Spinal cord (tissue), 10 donors: ENCODE results near the gene NPPC. TPM values are rescaled to one million over a fixed set of nuclear protein-coding genes. Genes with fewer than 3 reads are reported as not detected.

Experiments used
- DNase-seq, 6 donors: peaks; one replicate each; pipeline versions ENCODE4 v3.0.0 to v3.0.0-alpha.2; 2013 to 2015; ENCODE audit warnings: low spot score in 6 of 6, low read depth in 4 of 6
- H3K27ac ChIP-seq: one replicate; pipeline ENCODE4 v1.5.1; 2013; ENCODE audit warnings: low read depth, low read length, control low read depth
- H3K27me3 ChIP-seq: one replicate; pipeline ENCODE4 v1.6.1; 2013; ENCODE audit warnings: low read length; ENCODE audit not compliant: control insufficient read depth, insufficient read depth
- H3K36me3 ChIP-seq: one replicate; pipeline ENCODE4 v1.6.1; 2013; ENCODE audit warnings: low read length; ENCODE audit not compliant: control insufficient read depth, insufficient read depth
- H3K4me1 ChIP-seq: one replicate; pipeline ENCODE4 v1.6.1; 2013; ENCODE audit warnings: low read length; ENCODE audit not compliant: control insufficient read depth, insufficient read depth
- H3K4me3 ChIP-seq: one replicate; pipeline ENCODE4 v1.5.1; 2013; ENCODE audit warnings: low read depth, low read length, control low read depth
- H3K9me3 ChIP-seq: one replicate; pipeline ENCODE4 v1.6.1; 2013; ENCODE audit warnings: low read length; ENCODE audit not compliant: control insufficient read depth, insufficient read depth
- WGBS: methylation state at CpG from one replicate; pipeline ENCODE4 v1.1.5; 2013; ENCODE audit warnings: missing lambda C conversion rate; ENCODE audit not compliant: insufficient coverage; 5-methylcytosine and 5-hydroxymethylcytosine counted together
- polyA plus RNA-seq, 2 donors: library from polyadenylated mRNA; unstranded; fragments of 120-200 nt; gene quantifications; one replicate each; pipeline ENCODE4 v1.2.1, GENCODE V29; 2013; ENCODE audit not compliant: insufficient read length in 2 of 2
- total RNA-seq, 2 donors: library from RNA; depleted of rRNA in 1 of 2; stranded (reverse); fragments of 120-200 nt in 1 of 2; fragments of >200 nt in 1 of 2; gene quantifications; one replicate each; pipeline versions ENCODE4 v1.2.3 to v1.2.4, GENCODE V29; 2013 to 2014
- donor health status: healthy.

The NPPC gene
- total and polyA plus RNA-seq, 4 donors: 16.6 to 33.2 (median 22.2) TPM

- Histone ChIP-seq H3K4me1 (peaks cover 53% of the 10 kb centered on the region), H3K4me3 (peak overlapping the region; percentile 21), H3K27me3 (peaks cover 40% of the 10 kb centered on the region), H3K9me3 (no peaks in the 10 kb centered on the region), H3K27ac (no peak overlapping the region), H3K36me3 (peaks cover 8% of the 10 kb centered on the region)
- 25% methylated on average over 8 of the region's 8 CpGs for WGBS
- no peak for DNase-seq
Observed at GRCh38 chr2:231924889-231925275, 1.3 kb downstream of the NPPC start.

GRCh38 chr2:231923951-231924888 lies 2.0 kb downstream of the NPPC start:
- Histone ChIP-seq H3K4me3 (peak overlapping the region; percentile 21), H3K4me1 (peaks cover 48% of the 10 kb centered on the region), H3K27ac (no peak overlapping the region), H3K27me3 (peaks cover 40% of the 10 kb centered on the region), H3K36me3 (peaks cover 11% of the 10 kb centered on the region), H3K9me3 (no peaks in the 10 kb centered on the region)
- 54% methylated on average over 13 of the region's 24 CpGs for WGBS
- no peak for DNase-seq

- Histone ChIP-seq H3K27me3 (peaks cover 37% of the 10 kb centered on the region), H3K9me3 (no peaks in the 10 kb centered on the region), H3K27ac (no peak overlapping the region), H3K4me1 (peaks cover 44% of the 10 kb centered on the region), H3K4me3 (no peak overlapping the region), H3K36me3 (peaks cover 11% of the 10 kb centered on the region)
- DNase-seq: peak in 1 of 6 donors; percentile 0
- 65% methylated on average over 3 of the region's 3 CpGs for WGBS
Observed at GRCh38 chr2:231923010-231923344, 3.2 kb downstream of the NPPC start.

- H3K27me3 ChIP-seq: peaks cover 31% of the 10 kb centered on the region
- H3K4me1 ChIP-seq: peaks cover 47% of the 10 kb centered on the region
Observed at GRCh38 chr2:231922311-231923009, 3.7 kb downstream of the NPPC start.

GRCh38 chr2:231920795-231921194 lies 5.4 kb downstream of the NPPC start:
- peak in 1 of 6 donors; percentile 88 for DNase-seq
- Histone ChIP-seq H3K4me1 (peaks cover 38% of the 10 kb centered on the region), H3K4me3 (no peak overlapping the region), H3K36me3 (peaks cover 11% of the 10 kb centered on the region), H3K27me3 (peaks cover 18% of the 10 kb centered on the region), H3K9me3 (no peaks in the 10 kb centered on the region), H3K27ac (no peak overlapping the region)
- 83% methylated on average over 1 of the region's 5 CpGs for WGBS

More at GRCh38 chr2:231922311-231923009, 3.7 kb downstream of the NPPC start:
- DNase-seq: peak in 1 of 6 donors; percentile 0
- Histone ChIP-seq H3K36me3 (peaks cover 11% of the 10 kb centered on the region), H3K9me3 (no peaks in the 10 kb centered on the region), H3K27ac (no peak overlapping the region), H3K4me3 (no peak overlapping the region)
- WGBS: 55% methylated on average over 10 of the region's 15 CpGs

GRCh38 chr2:231920366-231920765 lies 5.8 kb downstream of the NPPC start:
- peaks cover 33% of the 10 kb centered on the region for H3K4me1 ChIP-seq
- no peak for DNase-seq
- no peaks in the 10 kb centered on the region for H3K9me3 ChIP-seq
- H3K27ac ChIP-seq: no peak overlapping the region
- WGBS: 90% methylated on average over 2 of the region's 3 CpGs
- peaks cover 17% of the 10 kb centered on the region for H3K27me3 ChIP-seq
- no peak overlapping the region for H3K4me3 ChIP-seq
- peaks cover 11% of the 10 kb centered on the region for H3K36me3 ChIP-seq

- DNase-seq: no peak
- H3K4me3 ChIP-seq: no peak overlapping the region
- H3K4me1 ChIP-seq: peaks cover 26% of the 10 kb centered on the region
- H3K36me3 ChIP-seq: peaks cover 11% of the 10 kb centered on the region
- H3K9me3 ChIP-seq: no peaks in the 10 kb centered on the region
- no peak overlapping the region for H3K27ac ChIP-seq
- peaks cover 11% of the 10 kb centered on the region for H3K27me3 ChIP-seq
- WGBS: 91% methylated on average over 15 of the region's 15 CpGs
Observed at GRCh38 chr2:231919341-231920035, 6.7 kb downstream of the NPPC start.

- DNase-seq: no peak
- Histone ChIP-seq H3K4me3 (no peak overlapping the region), H3K27ac (no peak overlapping the region), H3K9me3 (no peaks in the 10 kb centered on the region), H3K4me1 (peaks cover 18% of the 10 kb centered on the region), H3K36me3 (peaks cover 5% of the 10 kb centered on the region), H3K27me3 (peaks cover 4% of the 10 kb centered on the region)
- WGBS: 95% methylated on average over 19 of the region's 21 CpGs
Observed at GRCh38 chr2:231918501-231919330, 7.5 kb downstream of the NPPC start.
